Mesenchymal stem cell (in vitro differentiated cells and primary cell): ENCODE measurements around the gene RCC1.
"Not testable (repeated sequence)": the region's sequence is repeated elsewhere in the genome, so short reads cannot be mapped to it uniquely, and the experiment has no call there.

Experiments
- DNase-seq: peaks from one replicate; pipeline ENCODE4 v3.0.0-alpha.2; 2013
- H2AFZ ChIP-seq: one replicate; pipeline ENCODE4 v1.6.1; 2013; ENCODE audit warnings: low read depth, mild to moderate bottlenecking, control low read depth, inconsistent platforms, low read length, moderate library complexity
- H2AK5ac ChIP-seq: 2 replicates; pipeline ENCODE4 v1.6.1; 2013; ENCODE audit warnings: low read length, moderate library complexity, mild to moderate bottlenecking, inconsistent platforms; ENCODE audit not compliant: severe bottlenecking
- H2BK120ac ChIP-seq: one replicate; pipeline ENCODE4 v1.6.1; 2013; ENCODE audit warnings: low read depth, mild to moderate bottlenecking, inconsistent platforms, low read length, moderate library complexity
- H2BK12ac ChIP-seq, 2 experiments: one replicate each; pipeline ENCODE4 v1.6.1; 2013; ENCODE audit warnings: inconsistent platforms in 2 of 2, low read length in 2 of 2, mild to moderate bottlenecking in 2 of 2, moderate library complexity in 2 of 2, control low read depth in 1 of 2
- H2BK15ac ChIP-seq: one replicate; pipeline ENCODE4 v1.6.1; 2013; ENCODE audit warnings: mild to moderate bottlenecking, low read depth, inconsistent platforms; ENCODE audit not compliant: poor library complexity, severe bottlenecking
- H2BK5ac ChIP-seq: 2 replicates; pipeline ENCODE4 v1.6.1; 2013; ENCODE audit warnings: low read depth, mild to moderate bottlenecking, low read length, control low read depth, inconsistent platforms; ENCODE audit not compliant: poor library complexity, severe bottlenecking
- H3K14ac ChIP-seq, 2 experiments: one replicate each; pipeline ENCODE4 v1.6.1; 2013; ENCODE audit warnings: inconsistent platforms in 2 of 2, low read length in 2 of 2, control low read depth in 1 of 2, mild to moderate bottlenecking in 1 of 2, moderate library complexity in 1 of 2
- H3K18ac ChIP-seq, 2 experiments: one replicate each; pipeline ENCODE4 v1.6.1; 2013; ENCODE audit warnings: inconsistent platforms in 2 of 2, low read length in 2 of 2, control low read depth in 1 of 2, low read depth in 1 of 2, mild to moderate bottlenecking in 1 of 2
- H3K23ac ChIP-seq, 2 experiments: one replicate each; pipeline ENCODE4 v1.6.1; 2013; ENCODE audit warnings: inconsistent platforms in 2 of 2, low read length in 2 of 2, mild to moderate bottlenecking in 2 of 2, moderate library complexity in 2 of 2, control low read depth in 1 of 2
- H3K27ac ChIP-seq: 2 replicates; pipeline ENCODE4 v1.5.1; 2013; ENCODE audit warnings: mild to moderate bottlenecking, moderate library complexity, low read length, control low read depth, inconsistent platforms; ENCODE audit not compliant: poor library complexity, severe bottlenecking
- H3K27me3 ChIP-seq, 2 experiments: 2 replicates each; pipeline versions ENCODE4 v1.6.1 to v1.7.0; 2013; ENCODE audit warnings: low read length in 2 of 2, mild to moderate bottlenecking in 2 of 2, moderate library complexity in 2 of 2, control low read depth in 1 of 2, inconsistent platforms in 1 of 2; ENCODE audit not compliant: control insufficient read depth in 1 of 2, insufficient read depth in 1 of 2
- H3K36me3 ChIP-seq, 2 experiments: 2 replicates each; pipeline versions ENCODE4 v1.6.1 to v1.7.0; 2013; ENCODE audit warnings: low read length in 2 of 2, control low read depth in 1 of 2, inconsistent platforms in 1 of 2, low read depth in 1 of 2, mild to moderate bottlenecking in 1 of 2; ENCODE audit not compliant: insufficient read depth in 2 of 2, control insufficient read depth in 1 of 2
- H3K4ac ChIP-seq, 2 experiments: one replicate each; pipeline ENCODE4 v1.6.1; 2013; ENCODE audit warnings: inconsistent platforms in 2 of 2, low read length in 2 of 2, mild to moderate bottlenecking in 2 of 2, moderate library complexity in 2 of 2, control low read depth in 1 of 2, low read depth in 1 of 2
- H3K4me1 ChIP-seq: 2 replicates; pipeline ENCODE4 v1.6.1; 2013; ENCODE audit warnings: low read depth, low read length, control low read depth; ENCODE audit not compliant: control insufficient read depth, insufficient read depth
- H3K4me2 ChIP-seq: 2 replicates; pipeline ENCODE4 v1.6.1; 2013; ENCODE audit warnings: low read length, mild to moderate bottlenecking, inconsistent platforms; ENCODE audit not compliant: poor library complexity, severe bottlenecking
- H3K4me3 ChIP-seq, 2 experiments: 2 replicates each; pipeline versions ENCODE4 v1.5.1 to v1.7.0; 2013; ENCODE audit warnings: low read length in 2 of 2, mild to moderate bottlenecking in 2 of 2, control low read depth in 1 of 2, low read depth in 1 of 2; ENCODE audit not compliant: insufficient read depth in 1 of 2
- H3K79me1 ChIP-seq: replicated peaks from 2 replicates; pipeline ENCODE4 v1.6.1; 2013; ENCODE audit warnings: mild to moderate bottlenecking, control low read depth, low read length, inconsistent platforms; ENCODE audit not compliant: poor library complexity, severe bottlenecking
- H3K9ac ChIP-seq: 2 replicates; pipeline ENCODE4 v1.7.0; 2013; ENCODE audit warnings: mild to moderate bottlenecking, low read length, moderate library complexity
- H3K9me3 ChIP-seq: 2 replicates; pipeline ENCODE4 v1.7.0; 2013; ENCODE audit warnings: mild to moderate bottlenecking, low read length; ENCODE audit not compliant: control insufficient read depth
- H4K8ac ChIP-seq: one replicate; pipeline ENCODE4 v1.6.1; 2013; ENCODE audit warnings: inconsistent platforms, mild to moderate bottlenecking, low read length, moderate library complexity
- H4K91ac ChIP-seq: one replicate; pipeline ENCODE4 v1.6.1; 2013; ENCODE audit warnings: mild to moderate bottlenecking, low read length, inconsistent platforms
- WGBS: methylation state at CpG from one replicate; pipeline ENCODE4 v1.1.7; 2013; ENCODE audit warnings: mixed read lengths; 5-methylcytosine and 5-hydroxymethylcytosine counted together

Gene RCC1

GRCh38 chr1:28525002-28525642 lies 19.3 kb downstream of the RCC1 start:
- H3K4me3 ChIP-seq, H2BK12ac ChIP-seq, H3K18ac ChIP-seq, H3K27ac ChIP-seq, H2AFZ ChIP-seq, H3K9ac ChIP-seq, H4K91ac ChIP-seq, H3K23ac ChIP-seq, H2BK120ac ChIP-seq, H3K4ac ChIP-seq, H2BK15ac ChIP-seq, DNase-seq, H4K8ac ChIP-seq, H3K9me3 ChIP-seq, H2BK5ac ChIP-seq, H3K14ac ChIP-seq, H3K27me3 ChIP-seq, H3K36me3 ChIP-seq, H3K4me2 ChIP-seq, H2AK5ac ChIP-seq: not testable (repeated sequence)
- peaks cover 10% of the 10 kb centered on the region for H3K4me1 ChIP-seq
- H3K79me1 ChIP-seq: peaks cover 29% of the 10 kb centered on the region
- WGBS: 69% methylated on average over 10 of the region's 10 CpGs

- no peak for DNase-seq
- Histone ChIP-seq H2BK120ac (no peak overlapping the region), H3K4me2 (no peak overlapping the region), H3K4me3 (no peak overlapping the region), H4K8ac (no peak overlapping the region), H3K36me3 (peaks cover 15 to 23% of the 10 kb centered on the region in 2 experiments), H3K9me3 (no peaks in the 10 kb centered on the region), H2BK15ac (no peak overlapping the region), H4K91ac (no peak overlapping the region), H3K4ac (no peak overlapping the region), H3K27ac (no peak overlapping the region), H2AFZ (no peak overlapping the region), H2AK5ac (no peak overlapping the region), H3K79me1 (peaks cover 35% of the 10 kb centered on the region), H3K23ac (peak overlapping the region in 1 of 2 experiments; percentile 36), H2BK12ac (no peak overlapping the region), H3K18ac (no peak overlapping the region), H3K14ac (no peak overlapping the region), H3K27me3 (no peaks in the 10 kb centered on the region), H2BK5ac (no peak overlapping the region), H3K9ac (no peak overlapping the region), H3K4me1 (peaks cover 6% of the 10 kb centered on the region)
- WGBS: 84% methylated on average over 7 of the region's 9 CpGs
Measured at GRCh38 chr1:28526886-28527285, 21.0 kb downstream of the RCC1 start.

GRCh38 chr1:28530456-28530855 lies 24.6 kb downstream of the RCC1 start:
- Histone ChIP-seq H3K4ac (no peak overlapping the region), H3K18ac (no peak overlapping the region), H3K4me3 (no peak overlapping the region), H2BK12ac (no peak overlapping the region), H3K27ac (no peak overlapping the region), H4K8ac (peak overlapping the region; percentile 28), H2AK5ac (no peak overlapping the region), H3K27me3 (no peaks in the 10 kb centered on the region), H3K36me3 (peaks cover 28 to 41% of the 10 kb centered on the region in 2 experiments), H3K14ac (no peak overlapping the region), H3K23ac (no peak overlapping the region), H2BK120ac (no peak overlapping the region), H2BK15ac (no peak overlapping the region), H4K91ac (no peak overlapping the region), H3K4me1 (peaks cover 6% of the 10 kb centered on the region), H2BK5ac (no peak overlapping the region), H3K79me1 (peaks cover 20% of the 10 kb centered on the region), H3K9ac (no peak overlapping the region), H3K4me2 (no peak overlapping the region), H2AFZ (no peak overlapping the region), H3K9me3 (no peaks in the 10 kb centered on the region)
- DNase-seq: no peak
- WGBS: 99% methylated on average over 30 of the region's 31 CpGs

GRCh38 chr1:28534671-28535070 lies 28.8 kb downstream of the RCC1 start:
- Histone ChIP-seq H3K4me1 (peaks cover 1% of the 10 kb centered on the region), H3K79me1 (peaks cover 12% of the 10 kb centered on the region), H2BK5ac (no peak overlapping the region), H3K23ac (no peak overlapping the region), H4K91ac (no peak overlapping the region), H2AFZ (no peak overlapping the region), H3K14ac (no peak overlapping the region), H4K8ac (no peak overlapping the region), H3K27me3 (no peaks in the 10 kb centered on the region), H2AK5ac (no peak overlapping the region), H2BK15ac (no peak overlapping the region), H3K18ac (no peak overlapping the region), H3K4ac (no peak overlapping the region), H3K9ac (no peak overlapping the region), H3K4me3 (no peak overlapping the region), H3K4me2 (no peak overlapping the region), H3K9me3 (no peaks in the 10 kb centered on the region), H3K27ac (no peak overlapping the region), H2BK12ac (no peak overlapping the region), H3K36me3 (peaks cover 59 to 68% of the 10 kb centered on the region in 2 experiments), H2BK120ac (no peak overlapping the region)
- no peak for DNase-seq
- WGBS: 100% methylated on average over 6 of the region's 6 CpGs
